GM21447 (cell line): Measurements from ENCODE around the gene MAT2A.

Experiments
- ATAC-seq: cut with Tn5 transposase; IDR thresholded peaks from one replicate; pipeline ENCODE4 v1.9.1; 2021; ENCODE audit not compliant: unreplicated experiment

Gene MAT2A

GRCh38 chr2:85538507-85539360, at the start of gene MAT2A:
Gene MAT2A (plus strand): TSS chr2:85539168. CDS start chr2:85539288, 120 bp downstream.
- ATAC-seq: peak; percentile 59

GRCh38 chr2:85490861-85491755, 47.9 kb upstream of the MAT2A start:
- no peak for ATAC-seq

- no peak for ATAC-seq
Observed at GRCh38 chr2:85496436-85496835, 42.5 kb upstream of the MAT2A start.

DNA sequence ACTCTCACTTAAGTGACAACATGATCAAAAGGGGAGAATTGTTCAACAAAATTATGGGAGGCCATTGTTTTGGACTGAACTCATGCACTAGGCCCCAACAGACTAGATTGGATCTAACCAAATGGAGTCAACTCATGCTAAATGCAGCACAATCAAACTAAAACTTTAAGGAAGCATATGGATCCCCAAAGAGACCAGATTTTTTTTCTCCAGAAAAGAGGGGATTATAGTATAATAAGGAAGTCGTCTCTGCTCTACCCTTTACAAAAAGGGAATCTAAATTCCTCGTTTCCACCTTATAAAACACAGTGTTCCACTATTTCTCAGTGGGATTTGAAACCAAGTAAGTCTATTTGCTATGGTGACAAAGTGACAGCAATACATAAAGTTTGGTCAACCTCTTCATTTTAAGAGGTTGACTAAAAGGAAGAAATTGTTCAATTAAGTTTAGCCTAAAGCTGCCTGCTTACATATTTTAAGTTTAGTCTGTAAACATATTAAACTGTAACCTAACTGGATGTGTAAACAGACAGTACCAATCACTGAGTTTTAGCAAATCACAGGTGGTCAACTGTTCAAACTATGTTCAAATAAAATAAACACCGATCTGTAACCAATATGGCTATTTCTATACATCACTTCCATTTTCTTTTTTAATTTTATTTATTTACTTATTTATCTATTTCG, 40.9 kb upstream of the MAT2A start:
- ATAC-seq: no peak

- no peak for ATAC-seq
Observed at GRCh38 chr2:85501248-85501647, 37.7 kb upstream of the MAT2A start.

DNA sequence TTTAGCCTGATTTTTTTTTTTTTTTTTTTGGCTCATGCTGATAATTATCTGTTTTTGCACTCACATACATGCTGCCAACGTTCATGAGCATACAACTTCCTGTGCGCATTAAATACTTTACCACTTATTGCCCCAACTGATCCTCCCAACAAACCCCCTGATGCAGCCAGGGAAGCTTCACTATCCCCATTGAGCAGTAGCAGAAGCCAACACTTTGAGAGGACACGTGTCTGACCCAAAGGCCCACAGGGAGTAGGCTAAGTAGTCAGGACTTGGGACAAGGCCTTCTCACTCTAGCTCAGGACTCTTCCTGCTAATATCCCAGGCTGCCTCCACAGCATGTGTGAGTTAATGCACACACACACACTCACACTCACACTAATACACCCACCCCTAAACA, 36.2 kb upstream of the MAT2A start:
- ATAC-seq: no peak

- no peak for ATAC-seq
Observed at GRCh38 chr2:85503168-85503850, 35.7 kb upstream of the MAT2A start.

DNA sequence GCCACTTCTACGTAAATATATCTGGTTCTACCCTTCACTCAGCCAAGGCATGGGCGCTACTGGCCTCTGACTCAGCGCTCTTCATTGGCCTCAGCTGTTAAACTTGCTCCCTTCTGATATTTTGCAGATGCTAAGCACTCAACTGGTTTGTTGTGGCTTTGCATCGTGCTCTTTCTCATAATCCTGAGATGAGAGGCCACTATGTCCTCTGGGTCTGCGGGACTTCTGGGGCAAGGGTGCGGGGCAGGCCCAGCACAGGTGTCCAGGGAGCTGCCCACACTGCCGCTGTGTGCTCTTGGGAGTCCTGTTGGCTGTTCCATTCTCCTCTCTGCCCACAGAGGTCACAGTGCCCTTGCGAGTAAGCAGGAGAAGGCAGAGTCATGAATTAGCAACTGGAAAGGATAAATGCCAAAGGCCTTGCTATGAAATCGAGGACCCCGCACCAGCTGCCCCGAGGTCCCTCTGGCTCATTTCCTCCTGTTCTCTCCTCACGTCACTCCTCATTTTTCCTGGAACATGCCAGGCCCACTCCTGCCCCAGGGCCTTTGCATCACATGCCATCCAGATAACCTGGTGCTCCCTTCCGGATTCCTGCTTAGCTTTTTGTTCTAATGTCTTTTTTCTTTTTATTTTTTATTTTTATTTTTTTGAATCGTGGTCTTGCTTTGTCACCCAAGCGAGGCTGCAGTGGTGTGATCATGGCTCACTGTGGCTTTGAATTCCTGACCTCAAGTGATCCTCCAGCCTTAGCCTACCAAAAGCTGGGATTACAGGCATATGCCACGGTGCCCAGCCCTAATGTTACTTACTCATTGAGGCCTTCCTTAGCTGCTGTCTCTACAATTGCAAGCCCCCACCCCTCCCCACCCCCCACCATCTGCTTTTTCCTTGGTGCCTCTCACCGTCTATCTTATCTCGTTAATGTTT, 34.9 kb upstream of the MAT2A start:
- ATAC-seq: no peak

- ATAC-seq: no peak
Observed at GRCh38 chr2:85504778-85505261, 34.1 kb upstream of the MAT2A start.

DNA sequence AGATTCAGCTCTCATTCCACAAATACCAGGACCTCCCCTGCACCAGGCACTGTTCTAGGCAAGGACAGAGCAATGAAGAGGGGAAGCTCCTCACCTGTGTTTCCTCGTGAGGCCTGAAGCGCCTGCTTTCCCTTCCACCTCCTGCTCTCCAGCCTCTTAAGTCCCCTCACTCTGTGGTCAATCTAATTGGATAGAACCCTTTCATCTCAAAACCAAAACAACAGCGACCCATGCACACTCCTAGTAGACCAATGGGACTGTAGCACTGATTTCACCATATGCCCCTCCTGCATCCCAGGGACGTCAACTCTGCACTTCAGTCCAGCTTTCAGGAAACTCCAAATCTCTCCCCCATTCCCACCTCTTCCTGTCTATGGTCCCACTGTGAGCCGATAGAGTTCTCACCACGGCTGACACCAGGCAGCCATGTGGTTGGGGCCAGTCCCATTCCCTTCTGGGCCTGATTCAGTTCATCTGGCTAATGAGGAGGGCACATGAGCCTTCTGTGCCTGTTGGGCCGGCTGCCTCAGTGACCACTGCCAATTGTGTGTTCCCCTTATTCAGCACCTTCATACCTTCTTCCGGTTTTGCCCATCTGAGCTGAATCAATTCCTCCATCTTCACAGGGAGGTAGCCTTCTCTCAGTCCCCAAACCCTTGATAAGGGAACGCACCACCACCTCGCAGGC, 33.3 kb upstream of the MAT2A start:
- ATAC-seq: no peak

GRCh38 chr2:85506768-85507181, 32.2 kb upstream of the MAT2A start:
- ATAC-seq: no peak

- ATAC-seq: no peak
Observed at GRCh38 chr2:85511008-85511811, 27.8 kb upstream of the MAT2A start.

GRCh38 chr2:85514323-85514722, 24.6 kb upstream of the MAT2A start:
- no peak for ATAC-seq

DNA sequence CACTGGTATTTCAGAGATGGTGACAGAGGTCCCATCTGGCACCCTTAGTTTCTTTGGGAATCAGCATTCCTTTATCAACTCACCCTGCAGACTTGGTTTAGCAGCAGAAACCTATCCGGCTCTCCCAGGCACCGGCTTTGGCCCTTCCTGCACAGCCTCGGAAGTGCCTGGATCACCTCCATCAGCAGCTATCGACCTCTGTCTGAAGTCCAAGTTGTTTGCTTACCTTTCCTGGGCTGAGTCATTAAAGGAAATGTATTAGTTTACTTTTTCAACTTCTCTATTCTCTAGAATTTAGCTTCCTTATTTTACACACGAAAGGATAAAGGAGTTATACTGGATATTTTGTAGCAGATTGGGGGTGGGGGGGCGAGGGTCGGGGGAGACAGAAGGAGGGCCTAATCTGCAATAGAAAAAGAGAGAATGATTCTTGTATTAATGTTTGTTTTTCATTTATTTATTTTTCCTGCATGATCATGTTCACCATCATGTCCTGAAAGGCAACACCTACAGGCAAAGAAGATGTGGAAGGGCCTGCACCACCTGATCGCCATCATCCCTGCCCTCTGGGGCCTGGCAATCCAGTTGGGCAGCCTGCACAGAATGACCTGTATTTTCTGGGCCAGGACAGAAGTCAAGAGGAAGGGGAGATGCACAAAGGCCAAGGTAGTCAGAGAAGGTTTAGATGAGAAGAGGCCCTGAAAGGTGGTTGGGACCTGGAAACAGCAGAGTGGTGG, 22.1 kb upstream of the MAT2A start:
- no peak for ATAC-seq

GRCh38 chr2:85522090-85522647, 16.8 kb upstream of the MAT2A start:
- ATAC-seq: no peak

- ATAC-seq: no peak
Observed at GRCh38 chr2:85523062-85523902, 15.7 kb upstream of the MAT2A start.
